Stimulated activated CD8-positive, alpha-beta memory T cell treated with anti-CD3 and anti-CD28 coated beads, Interleukin-2, amount 100 ng/mL, for 48 hours (primary cell): ENCODE results near the gene CDC73.
"Not testable (repeated sequence)": the region's sequence is repeated elsewhere in the genome, so short reads cannot be mapped to it uniquely, and the experiment has no call there.

Experiments used
- DNase-seq, 2 donors: peaks; one replicate each; pipeline ENCODE4 v3.0.0-alpha.2; 2020; ENCODE audit warnings: low read depth in 2 of 2

CDC73 gene

GRCh38 chr1:193181536-193181935 is 59.7 kb downstream of the CDC73 start:
- no peak for DNase-seq

GRCh38 chr1:193181985-193182384 is 60.2 kb downstream of the CDC73 start:
- no peak for DNase-seq

- DNase-seq = no peak
Measured at GRCh38 chr1:193183019-193183627, 61.3 kb downstream of the CDC73 start.

- DNase-seq = no peak
Measured at GRCh38 chr1:193184776-193185175, 62.9 kb downstream of the CDC73 start.

- DNase-seq = no peak
Measured at GRCh38 chr1:193185211-193185610, 63.4 kb downstream of the CDC73 start.

- DNase-seq = no peak
Measured at GRCh38 chr1:193185901-193186731, 64.3 kb downstream of the CDC73 start, which contains the start of gene B3GALT2. Gene B3GALT2 (minus strand): TSS chr1:193186613. CDS start chr1:193181562, 5,051 bp downstream.

GRCh38 chr1:193187114-193187513 is 65.3 kb downstream of the CDC73 start:
- DNase-seq = no peak

GRCh38 chr1:193188915-193189314 is 67.1 kb downstream of the CDC73 start:
- DNase-seq = not testable (repeated sequence)

- DNase-seq = no peak
Measured at GRCh38 chr1:193189442-193190095, 67.7 kb downstream of the CDC73 start.

GRCh38 chr1:193190096-193190744 is 68.4 kb downstream of the CDC73 start:
- no peak for DNase-seq

GRCh38 chr1:193192586-193192985 is 70.8 kb downstream of the CDC73 start:
- no peak for DNase-seq

GRCh38 chr1:193199940-193200339 is 78.1 kb downstream of the CDC73 start:
- DNase-seq = no peak

- no peak for DNase-seq
Measured at GRCh38 chr1:193201021-193201420, 79.2 kb downstream of the CDC73 start.

- DNase-seq = no peak
Measured at GRCh38 chr1:193210996-193211395, 89.2 kb downstream of the CDC73 start.

GRCh38 chr1:193211539-193211938 is 89.7 kb downstream of the CDC73 start:
- no peak for DNase-seq

- no peak for DNase-seq
Measured at GRCh38 chr1:193212637-193213036, 90.8 kb downstream of the CDC73 start.

GRCh38 chr1:193213998-193214397 is 92.2 kb downstream of the CDC73 start:
- DNase-seq = no peak

GRCh38 chr1:193216920-193217319 is 95.1 kb downstream of the CDC73 start:
- DNase-seq = no peak

GRCh38 chr1:193219391-193219790 is 97.6 kb downstream of the CDC73 start:
- no peak for DNase-seq

- no peak for DNase-seq
Measured at GRCh38 chr1:193221651-193222050, 99.8 kb downstream of the CDC73 start.

- no peak for DNase-seq
Measured at GRCh38 chr1:193222056-193222615, 100.3 kb downstream of the CDC73 start.

- DNase-seq = no peak
Measured at GRCh38 chr1:193229136-193229535, 107.3 kb downstream of the CDC73 start.
